Esophagus muscularis mucosa (tissue), 3 donors: ENCODE measurements around the gene KRTAP12-1.

Experiments
- POLR2A ChIP-seq: fragments of 450-650 bp; IDR thresholded peaks from one replicate; pipeline ENCODE4 v1.6.1; 2017; ENCODE audit warnings: antibody characterized with exemption, moderate library complexity, mild to moderate bottlenecking, low read depth
- POLR2AphosphoS5 ChIP-seq, 2 donors: sonication (generic); formaldehyde crosslinking; IDR thresholded peaks; one replicate each; pipeline ENCODE4 v1.6.1; 2017; ENCODE audit warnings: antibody characterized with exemption in 2 of 2
- TF ChIP-seq, protein P1 (sequence below), 3 experiments: fragments of 200-600 bp in 2 of 3; fragments of 450-650 bp in 1 of 3; sonication (generic) in 2 of 3; IDR thresholded peaks; one replicate each; pipeline ENCODE4 v1.5.1; 2017 to 2019; ENCODE audit warnings: antibody characterized with exemption in 3 of 3, mild to moderate bottlenecking in 2 of 3, moderate library complexity in 1 of 3

DNA sequence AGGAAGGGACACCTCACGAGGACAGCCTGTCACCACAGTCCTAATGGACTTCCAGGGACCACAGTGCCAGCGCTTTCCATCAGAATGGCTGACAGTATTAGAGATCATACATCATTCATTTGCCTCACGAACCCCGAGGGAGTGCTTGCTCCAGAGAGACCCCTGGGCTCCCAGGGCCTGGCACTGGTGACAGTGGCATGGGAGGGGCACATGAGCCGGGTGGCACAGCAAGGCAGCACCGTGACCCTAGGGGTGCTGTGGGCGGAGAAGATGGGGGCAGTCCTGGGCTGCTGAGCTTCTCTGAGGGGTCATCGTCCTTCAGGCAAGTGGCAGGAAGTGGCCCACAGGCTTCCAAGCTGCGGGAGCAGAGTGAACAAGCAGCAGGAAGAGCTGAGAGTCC, 45.8 kb upstream of the KRTAP12-1 start:
- no peak for TF ChIP-seq POLR2AphosphoS5 (IDR thresholded peaks at IDR 0.05)
- no peak for TF ChIP-seq POLR2A
- TF ChIP-seq, protein P1, sequence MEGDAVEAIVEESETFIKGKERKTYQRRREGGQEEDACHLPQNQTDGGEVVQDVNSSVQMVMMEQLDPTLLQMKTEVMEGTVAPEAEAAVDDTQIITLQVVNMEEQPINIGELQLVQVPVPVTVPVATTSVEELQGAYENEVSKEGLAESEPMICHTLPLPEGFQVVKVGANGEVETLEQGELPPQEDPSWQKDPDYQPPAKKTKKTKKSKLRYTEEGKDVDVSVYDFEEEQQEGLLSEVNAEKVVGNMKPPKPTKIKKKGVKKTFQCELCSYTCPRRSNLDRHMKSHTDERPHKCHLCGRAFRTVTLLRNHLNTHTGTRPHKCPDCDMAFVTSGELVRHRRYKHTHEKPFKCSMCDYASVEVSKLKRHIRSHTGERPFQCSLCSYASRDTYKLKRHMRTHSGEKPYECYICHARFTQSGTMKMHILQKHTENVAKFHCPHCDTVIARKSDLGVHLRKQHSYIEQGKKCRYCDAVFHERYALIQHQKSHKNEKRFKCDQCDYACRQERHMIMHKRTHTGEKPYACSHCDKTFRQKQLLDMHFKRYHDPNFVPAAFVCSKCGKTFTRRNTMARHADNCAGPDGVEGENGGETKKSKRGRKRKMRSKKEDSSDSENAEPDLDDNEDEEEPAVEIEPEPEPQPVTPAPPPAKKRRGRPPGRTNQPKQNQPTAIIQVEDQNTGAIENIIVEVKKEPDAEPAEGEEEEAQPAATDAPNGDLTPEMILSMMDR (IDR thresholded peaks at IDR 0.05): no peak
